ENCODE data around the gene RPL27.

- TF ChIP-seq CTCF (IDR thresholded peaks at IDR 0.05; ENCODE audit: insufficient read depth, low read depth, low read length) (no peak), EZH2 (IDR thresholded peaks at IDR 0.05; ENCODE audit: insufficient read depth, low read length) (no peak)
These were observed 18.0 kb downstream of the RPL27 start for GRCh38 chr17:43016216-43016615.
